ENCODE measurements around the gene KCTD20. TPM values are rescaled to one million over a fixed set of nuclear protein-coding genes. Genes with fewer than 3 reads are reported as not detected.

KCTD20 gene
- total and polyA plus RNA-seq, 2 experiments from 2014 or later = 27.4 to 56.3 TPM

- no peak for TF ChIP-seq EZH2phosphoT487 (IDR thresholded peaks at IDR 0.05; ENCODE audit: low read depth, severe bottlenecking, unreplicated experiment)
- TF ChIP-seq EZH2 (IDR thresholded peaks at IDR 0.05; ENCODE audit: borderline replicate concordance) = no peak
- no peak for TF ChIP-seq CTCF (IDR thresholded peaks at IDR 0.05; ENCODE audit: poor library complexity)
- H3K4me3 ChIP-seq = no peak overlapping the region
- DNase-seq (ENCODE audit: low spot score) = peak; percentile 12
- no peaks in the 10 kb centered on the region for H3K36me3 ChIP-seq (replicated peaks; ENCODE audit: insufficient read depth, low read depth)
- H3K4me2 ChIP-seq = no peak overlapping the region
- 76% methylated on average over 3 of the region's 3 CpGs for WGBS (ENCODE audit: low lambda C conversion rate, missing lambda C conversion rate)
- no peaks in the 10 kb centered on the region for H3K9me3 ChIP-seq (ENCODE audit: low read depth)
- H3K27ac ChIP-seq = no peak overlapping the region
- no peak overlapping the region for H2AFZ ChIP-seq
- H4K20me1 ChIP-seq (ENCODE audit: insufficient read depth, poor library complexity, severe bottlenecking) = peaks cover 31% of the 10 kb centered on the region
- H3K27me3 ChIP-seq = no peaks in the 10 kb centered on the region
- H3K9me2 ChIP-seq (replicated peaks; ENCODE audit: insufficient read depth) = no peaks in the 10 kb centered on the region
- peaks cover 4% of the 10 kb centered on the region for H3K4me1 ChIP-seq (ENCODE audit: insufficient read depth)
- H3K79me2 ChIP-seq = peaks cover 98% of the 10 kb centered on the region
Observed at GRCh38 chr6:36455486-36456027, 12.8 kb downstream of the KCTD20 start.

GRCh38 chr6:36459501-36459900 lies 16.7 kb downstream of the KCTD20 start:
- Histone ChIP-seq H3K4me1 (ENCODE audit: insufficient read depth) (peaks cover 4% of the 10 kb centered on the region), H3K4me3 (no peak overlapping the region), H3K36me3 (replicated peaks; ENCODE audit: insufficient read depth, low read depth) (no peaks in the 10 kb centered on the region), H3K27ac (no peak overlapping the region), H3K79me2 (peaks cover 100% of the 10 kb centered on the region), H3K9me2 (replicated peaks; ENCODE audit: insufficient read depth) (no peaks in the 10 kb centered on the region), H3K4me2 (no peak overlapping the region), H3K27me3 (no peaks in the 10 kb centered on the region), H3K9me3 (ENCODE audit: low read depth) (no peaks in the 10 kb centered on the region), H4K20me1 (ENCODE audit: insufficient read depth, poor library complexity, severe bottlenecking) (peaks cover 40% of the 10 kb centered on the region), H2AFZ (no peak overlapping the region)
- no peak for DNase-seq (ENCODE audit: low spot score)
- TF ChIP-seq EZH2 (IDR thresholded peaks at IDR 0.05; ENCODE audit: borderline replicate concordance) = no peak
- no peak for TF ChIP-seq EZH2phosphoT487 (IDR thresholded peaks at IDR 0.05; ENCODE audit: low read depth, severe bottlenecking, unreplicated experiment)
- TF ChIP-seq CTCF (IDR thresholded peaks at IDR 0.05; ENCODE audit: poor library complexity) = no peak

- H3K9me2 ChIP-seq (replicated peaks; ENCODE audit: insufficient read depth) = no peaks in the 10 kb centered on the region
- H3K36me3 ChIP-seq (replicated peaks; ENCODE audit: insufficient read depth, low read depth) = no peaks in the 10 kb centered on the region
- no peak overlapping the region for H3K4me3 ChIP-seq
- H3K4me1 ChIP-seq (ENCODE audit: insufficient read depth) = peaks cover 4% of the 10 kb centered on the region
- H3K27ac ChIP-seq = no peak overlapping the region
- no peaks in the 10 kb centered on the region for H3K27me3 ChIP-seq
- DNase-seq (ENCODE audit: low spot score) = no peak
- H2AFZ ChIP-seq = no peak overlapping the region
- H4K20me1 ChIP-seq (ENCODE audit: insufficient read depth, poor library complexity, severe bottlenecking) = peaks cover 32% of the 10 kb centered on the region
- H3K79me2 ChIP-seq = peaks cover 100% of the 10 kb centered on the region
- TF ChIP-seq EZH2phosphoT487 (IDR thresholded peaks at IDR 0.05; ENCODE audit: low read depth, severe bottlenecking, unreplicated experiment) = no peak
- TF ChIP-seq CTCF (IDR thresholded peaks at IDR 0.05; ENCODE audit: poor library complexity) = no peak
- no peak for TF ChIP-seq EZH2 (IDR thresholded peaks at IDR 0.05; ENCODE audit: borderline replicate concordance)
- no peak overlapping the region for H3K4me2 ChIP-seq
- no peaks in the 10 kb centered on the region for H3K9me3 ChIP-seq (ENCODE audit: low read depth)
Observed at GRCh38 chr6:36460916-36461315, 18.1 kb downstream of the KCTD20 start.

- TF ChIP-seq CTCF (IDR thresholded peaks at IDR 0.05; ENCODE audit: poor library complexity) (no peak), EZH2phosphoT487 (IDR thresholded peaks at IDR 0.05; ENCODE audit: low read depth, severe bottlenecking, unreplicated experiment) (no peak), EZH2 (IDR thresholded peaks at IDR 0.05; ENCODE audit: borderline replicate concordance) (no peak)
- Histone ChIP-seq H3K4me2 (no peak overlapping the region), H3K9me3 (ENCODE audit: low read depth) (no peaks in the 10 kb centered on the region), H2AFZ (no peak overlapping the region), H3K4me3 (no peak overlapping the region), H3K36me3 (replicated peaks; ENCODE audit: insufficient read depth, low read depth) (no peaks in the 10 kb centered on the region), H3K9me2 (replicated peaks; ENCODE audit: insufficient read depth) (no peaks in the 10 kb centered on the region), H3K79me2 (peaks cover 100% of the 10 kb centered on the region), H3K4me1 (ENCODE audit: insufficient read depth) (peaks cover 4% of the 10 kb centered on the region), H4K20me1 (ENCODE audit: insufficient read depth, poor library complexity, severe bottlenecking) (peaks cover 37% of the 10 kb centered on the region), H3K27me3 (no peaks in the 10 kb centered on the region), H3K27ac (no peak overlapping the region)
- WGBS (ENCODE audit: low lambda C conversion rate, missing lambda C conversion rate) = 60% methylated on average over 3 of the region's 3 CpGs
- DNase-seq (ENCODE audit: low spot score) = no peak
Observed at GRCh38 chr6:36461646-36462045, 18.8 kb downstream of the KCTD20 start.
